ENCODE data around the gene RAB17.
"Not testable (repeated sequence)": the region's sequence is repeated elsewhere in the genome, so short reads cannot be mapped to it uniquely, and the experiment has no call there.

RAB17 gene

DNA sequence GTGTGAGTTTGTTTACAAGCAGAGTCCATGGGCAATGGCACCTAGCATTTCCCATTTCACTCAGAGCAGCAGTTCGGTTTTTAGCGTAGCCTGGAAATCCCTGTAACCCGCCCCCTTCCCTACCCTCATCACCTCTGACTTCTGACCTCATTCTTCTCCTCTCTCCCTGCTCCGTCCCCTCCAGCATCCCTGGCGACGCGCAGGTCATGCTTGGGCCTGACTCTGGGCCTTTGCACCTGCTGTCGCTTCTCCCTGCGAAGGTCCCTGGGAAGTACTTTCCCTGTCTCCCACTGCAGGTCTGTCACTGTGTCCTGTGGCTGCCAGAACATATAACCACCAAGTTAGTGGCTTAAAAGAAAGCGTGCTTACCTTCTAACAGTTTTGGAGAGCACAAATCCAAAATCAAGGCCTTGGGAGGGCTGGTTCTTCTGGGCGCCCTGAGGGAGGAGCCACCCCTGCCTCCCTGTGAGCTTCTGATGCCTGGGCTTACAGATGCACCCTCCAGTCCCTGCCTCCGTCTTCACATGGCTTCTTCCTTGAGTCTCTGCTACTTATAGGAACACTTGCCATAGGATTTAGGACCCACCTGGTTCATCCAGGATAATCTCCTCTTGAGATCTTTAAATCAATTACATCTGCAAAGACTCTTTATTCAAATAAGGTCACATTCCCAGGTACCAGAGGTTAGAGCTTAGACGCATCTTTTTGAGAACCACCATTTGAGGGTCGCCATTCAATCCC is 8.1 kb upstream of the RAB17 start:
- DNase-seq = no peak

DNA sequence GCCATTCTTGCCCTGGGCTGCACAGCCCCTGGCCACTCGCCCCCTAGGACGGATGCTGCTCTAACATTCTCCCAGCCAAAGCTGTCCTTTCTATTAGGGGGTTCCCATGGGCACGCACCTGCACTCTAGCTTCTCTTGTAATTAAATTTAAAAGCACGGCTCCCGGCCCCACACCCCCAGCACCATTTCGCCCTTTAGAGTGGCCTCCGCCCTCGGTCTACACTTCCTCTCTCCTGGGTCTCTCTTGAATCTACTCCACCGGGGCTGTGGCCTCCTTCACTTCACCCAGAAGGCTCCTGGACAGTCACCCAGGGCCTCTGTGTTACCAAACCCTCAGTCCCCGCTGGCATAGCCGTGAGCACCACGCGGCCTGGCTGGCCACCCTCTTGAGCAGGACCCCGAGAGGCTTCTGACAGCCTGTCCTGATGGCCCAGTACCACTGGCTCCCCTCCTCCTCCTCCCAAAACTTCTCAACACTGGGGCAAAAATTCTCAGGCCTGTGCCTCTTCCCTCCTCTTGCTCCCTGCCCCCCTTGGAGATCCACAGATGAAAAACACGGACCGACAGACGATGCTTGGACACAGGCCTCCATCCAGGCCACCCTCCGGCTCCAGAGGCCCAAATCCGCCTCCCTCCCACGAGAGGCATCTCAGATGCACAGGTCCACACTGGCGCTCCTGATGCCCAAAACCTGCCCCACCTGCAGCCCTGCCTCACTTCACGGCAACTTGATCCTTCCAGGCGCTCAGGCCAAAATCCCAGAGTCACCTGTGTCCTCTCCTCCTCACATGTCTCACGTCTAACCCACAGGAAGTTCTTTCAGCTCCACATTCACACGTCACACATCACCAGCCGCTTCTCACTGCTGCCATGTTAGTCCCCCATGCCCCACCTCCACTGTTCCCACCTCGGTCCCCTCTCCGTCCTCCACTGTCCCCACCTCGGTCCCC is 6.9 kb upstream of the RAB17 start:
- no peak for DNase-seq

- DNase-seq = no peak
These were observed 6.1 kb upstream of the RAB17 start for GRCh38 chr2:237596520-237597195.

GRCh38 chr2:237595829-237596519 is 5.4 kb upstream of the RAB17 start:
- DNase-seq = not testable (repeated sequence)

DNA sequence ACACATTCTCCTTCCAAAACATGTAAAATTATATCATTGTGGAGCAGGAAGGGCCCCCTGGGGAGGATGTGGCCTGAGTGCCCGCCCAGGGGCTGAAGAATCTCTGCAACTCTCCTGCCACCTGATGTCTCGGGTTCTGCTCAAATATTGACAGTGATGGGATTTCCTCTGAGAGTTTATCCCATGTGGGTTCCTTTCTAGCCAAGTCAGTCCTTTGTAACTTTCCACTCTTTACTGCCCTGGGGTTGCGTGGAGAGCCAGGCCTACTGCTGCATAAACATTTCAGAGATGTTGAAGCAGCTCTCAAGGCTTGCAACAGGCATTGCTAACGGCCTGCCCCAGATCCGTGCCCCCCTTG is 4.0 kb upstream of the RAB17 start:
- peak; percentile 46 for DNase-seq

- peak; percentile 37 for DNase-seq
These were observed 3.2 kb upstream of the RAB17 start for GRCh38 chr2:237593596-237594320.

DNA sequence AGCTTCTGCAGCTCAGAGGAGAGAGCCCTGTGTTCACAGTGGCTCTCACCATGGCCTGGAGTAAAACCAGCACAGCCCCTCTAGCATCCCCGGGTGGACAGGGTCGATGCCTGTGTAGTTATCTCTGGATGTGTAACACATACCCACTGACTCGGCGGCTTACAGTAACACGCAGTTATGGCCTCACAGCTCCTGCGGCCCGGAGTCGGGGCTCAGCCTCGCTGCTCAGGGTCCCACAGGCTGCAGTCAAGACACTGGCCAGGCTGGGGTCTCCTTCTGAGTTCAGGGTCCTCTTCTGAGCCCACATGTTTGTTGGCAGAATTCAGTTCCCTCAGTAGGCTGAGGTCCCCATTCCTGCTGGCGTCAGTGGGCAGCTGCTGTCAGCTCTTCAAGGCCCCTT is 2.5 kb upstream of the RAB17 start:
- no peak for DNase-seq

DNA sequence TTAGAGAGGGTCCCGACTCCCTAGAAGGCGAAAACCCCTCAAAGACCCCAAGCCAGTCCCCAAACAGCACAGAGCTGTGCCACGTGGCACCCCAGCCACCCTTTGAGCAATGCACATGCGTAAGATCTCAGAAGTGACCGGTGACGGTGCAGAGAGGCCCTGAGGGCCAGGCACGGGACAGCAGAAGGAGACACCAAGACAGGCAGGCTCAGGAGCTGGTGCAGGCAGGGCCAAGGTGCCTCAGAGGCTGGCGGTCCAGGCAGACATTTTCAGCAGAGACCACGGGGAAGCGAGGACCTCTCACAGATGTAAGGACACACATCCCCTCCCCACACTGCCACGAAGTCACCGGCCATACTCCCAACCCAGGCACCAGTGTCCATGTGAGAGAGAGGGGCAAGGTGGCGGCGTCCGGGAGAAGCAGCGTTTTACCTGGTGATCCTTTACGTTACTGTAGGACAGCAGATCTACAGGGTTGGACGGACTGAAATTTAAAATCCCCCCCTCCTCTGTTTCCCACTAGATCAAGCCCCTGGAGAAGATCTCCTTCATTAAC is 2.0 kb upstream of the RAB17 start:
- no peak for DNase-seq

DNA sequence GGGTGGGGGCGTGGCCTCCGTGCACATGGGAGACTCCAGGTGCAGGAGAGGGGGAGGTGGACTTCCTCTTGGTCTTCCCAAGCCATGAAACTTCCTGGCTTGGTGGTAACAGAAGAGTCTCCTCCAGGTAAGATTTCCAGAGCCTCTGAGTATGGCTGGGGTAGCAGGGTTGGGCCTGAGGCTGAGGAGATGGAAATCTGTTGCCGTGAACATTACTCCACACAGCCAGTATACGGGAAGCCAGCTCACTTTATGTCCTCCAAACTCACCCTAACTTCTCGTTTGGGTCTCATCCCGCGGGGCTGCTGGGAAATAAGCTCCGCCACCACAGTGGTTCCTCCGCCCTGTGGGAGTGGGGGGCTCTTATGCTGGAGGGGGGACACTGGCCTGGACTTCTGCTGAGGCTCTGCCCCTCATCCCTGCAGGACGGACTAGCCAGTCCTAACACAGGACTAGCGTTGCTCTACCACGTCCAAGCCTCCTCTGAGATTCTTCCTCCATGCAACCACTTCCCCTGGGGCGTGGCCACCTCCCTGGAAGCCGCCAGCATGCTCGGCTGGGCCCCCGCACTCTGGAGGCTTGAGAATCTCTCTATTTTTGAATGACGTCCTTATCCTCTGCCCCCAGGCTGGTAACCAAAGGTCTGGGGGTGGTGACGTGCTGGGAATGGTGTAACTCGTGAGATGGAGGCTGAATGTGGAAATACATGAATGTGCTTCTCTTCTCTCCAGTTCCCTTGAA is 777 bp upstream of the RAB17 start:
- no peak for DNase-seq

DNA sequence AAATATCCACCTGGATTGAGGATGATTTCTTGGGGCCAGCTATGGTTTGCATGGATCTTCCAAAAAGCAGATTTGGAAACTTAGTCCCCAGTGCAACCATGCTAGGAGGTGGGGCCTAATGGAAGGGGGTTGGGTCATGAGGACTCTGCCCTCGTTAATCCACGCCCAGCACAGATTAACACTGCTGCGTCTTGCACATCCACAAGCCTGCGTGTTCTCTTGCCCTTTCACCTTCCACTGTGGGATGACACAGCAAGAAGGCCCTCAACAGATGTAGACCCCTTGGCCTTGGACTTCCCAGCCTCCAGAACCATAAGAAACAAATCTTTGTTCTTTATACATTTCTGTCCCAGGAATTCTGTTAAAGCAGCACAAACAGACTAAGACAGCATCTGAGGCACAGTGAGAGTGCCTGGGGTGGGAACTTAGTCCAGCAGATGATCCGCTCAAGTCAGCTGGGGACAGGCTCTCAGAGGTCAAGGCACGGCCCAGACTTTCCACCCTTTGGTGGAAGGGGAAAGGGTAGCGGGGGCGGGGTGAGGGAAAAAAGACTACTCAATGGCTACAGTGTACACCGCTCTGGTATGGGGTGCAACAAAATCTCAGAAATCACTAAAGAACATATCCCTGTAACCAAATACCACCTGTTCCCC is 2.4 kb downstream of the RAB17 start:
- no peak for DNase-seq

DNA sequence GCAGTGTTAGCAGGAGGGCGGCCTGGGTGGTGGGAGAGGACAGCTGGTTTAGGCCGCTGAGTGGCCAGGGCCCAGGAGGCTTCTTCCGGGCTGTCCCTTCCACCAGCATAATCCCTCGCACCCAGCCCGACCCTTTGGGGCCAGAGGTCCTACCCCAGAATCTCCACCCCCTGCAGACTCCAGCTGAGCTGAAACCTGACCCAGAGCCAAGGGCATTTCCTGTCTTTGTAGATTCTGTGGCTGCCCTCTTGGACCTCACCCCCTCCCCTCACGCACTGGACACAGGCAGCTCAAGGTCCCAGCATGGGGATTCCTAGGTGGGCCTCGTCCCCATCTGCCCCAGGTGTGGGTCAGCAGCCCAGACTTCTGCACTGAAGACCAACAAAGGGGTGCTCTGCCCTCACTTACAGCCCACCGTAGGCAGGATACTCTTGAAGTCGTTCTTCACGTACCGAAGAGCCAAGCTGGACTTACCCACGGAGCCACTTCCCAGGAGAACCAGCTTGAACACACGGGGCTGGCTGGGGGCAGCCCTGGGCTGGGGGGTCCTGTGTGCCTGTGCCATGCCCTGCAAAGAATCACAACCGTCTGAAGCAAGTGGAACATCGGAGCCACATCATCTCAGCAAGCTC is 4.8 kb downstream of the RAB17 start:
- DNase-seq = no peak

DNA sequence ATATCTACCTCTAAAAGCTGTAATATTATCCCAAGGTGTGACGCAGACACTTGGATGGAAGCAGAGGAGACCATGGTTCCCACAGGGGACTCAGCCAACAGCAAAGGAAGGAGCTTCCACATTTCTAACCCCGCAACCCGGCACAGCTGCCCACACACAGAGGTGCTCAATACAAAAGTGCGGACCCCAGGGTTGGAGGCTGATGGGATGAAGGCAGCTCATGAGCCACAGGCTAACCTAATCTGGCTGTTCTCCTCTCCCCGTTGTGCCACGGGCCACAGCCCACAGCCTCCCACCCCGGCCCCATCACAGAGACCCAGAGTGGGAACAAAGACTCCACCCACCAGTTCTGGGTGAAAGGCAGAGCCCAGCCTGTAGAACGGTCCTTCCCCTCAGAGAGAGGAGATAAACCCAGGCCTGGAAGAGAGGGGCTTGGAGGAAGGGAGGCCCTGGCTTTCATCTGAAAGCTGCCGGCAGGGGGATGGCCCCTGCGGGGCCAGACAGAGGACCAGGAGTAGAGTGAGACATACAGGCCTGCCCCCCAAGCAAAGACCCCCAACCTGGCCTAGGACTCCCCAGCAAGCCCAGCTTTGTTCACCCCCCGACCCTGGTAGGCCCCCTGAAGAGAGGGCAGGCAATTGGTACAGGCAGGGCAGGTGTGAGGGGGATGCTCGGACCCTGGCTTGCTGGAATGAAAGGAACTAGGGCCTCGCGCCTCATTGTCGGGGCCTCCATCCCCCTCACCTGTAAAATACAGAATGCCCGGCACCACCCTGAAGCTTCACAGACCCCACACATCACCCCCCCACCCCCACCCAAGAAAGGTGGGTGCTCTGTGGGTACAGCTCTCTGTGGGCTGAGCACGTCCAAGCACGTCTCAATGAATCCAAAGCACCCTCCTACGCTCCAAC is 6.9 kb downstream of the RAB17 start:
- no peak for DNase-seq

DNA sequence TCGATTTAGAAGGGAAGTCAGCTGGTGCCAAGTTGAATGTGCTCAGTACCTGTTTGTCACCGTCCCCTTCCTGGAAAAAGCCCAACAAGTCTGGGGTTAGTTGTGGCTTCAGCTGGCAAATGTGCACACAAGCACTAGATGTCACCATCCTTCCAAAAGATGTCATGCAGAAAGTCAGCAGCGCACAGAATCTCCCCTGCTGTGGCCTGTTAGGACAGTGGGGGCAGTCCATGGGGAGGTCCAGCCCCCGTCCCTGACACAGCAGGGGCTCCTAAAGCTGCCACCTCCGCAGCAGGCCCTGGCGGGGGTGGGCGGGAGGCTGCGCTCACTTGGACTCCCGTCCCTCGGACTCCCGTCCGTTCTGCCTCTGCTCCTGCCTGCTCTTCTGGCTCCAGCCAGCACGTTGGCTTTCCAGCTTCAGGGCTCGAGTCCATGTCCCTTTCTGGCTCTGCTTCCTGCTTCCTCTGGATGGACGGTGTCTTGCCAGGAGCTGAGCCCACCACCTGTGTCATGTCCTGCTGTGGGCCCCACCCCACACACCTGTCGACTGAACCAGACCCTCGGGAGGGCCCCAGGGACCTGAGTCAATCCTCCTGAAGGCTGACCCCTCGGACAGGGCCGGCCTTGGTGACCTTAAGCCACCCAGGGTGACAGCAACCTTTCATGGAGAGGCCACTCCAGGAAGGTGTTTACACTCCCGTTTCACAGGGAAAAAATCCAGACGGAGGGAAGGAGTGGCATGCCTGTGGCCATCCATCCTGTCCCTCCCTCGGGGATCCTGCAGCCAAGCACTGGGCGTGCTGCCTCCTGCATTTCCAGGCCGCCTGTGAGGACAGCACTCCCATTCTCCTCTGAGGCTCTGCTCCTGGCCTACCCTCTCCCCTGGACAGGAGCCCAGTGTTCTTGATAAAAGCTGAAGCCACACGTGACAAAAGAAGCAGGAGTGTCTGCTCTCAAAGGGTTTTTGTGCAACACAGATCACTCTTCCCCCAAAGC is 8.5 kb downstream of the RAB17 start:
- peak; percentile 79 for DNase-seq

- no peak for DNase-seq
These were observed 9.2 kb downstream of the RAB17 start for GRCh38 chr2:237581326-237581725.

- no peak for DNase-seq
These were observed 12.3 kb downstream of the RAB17 start for GRCh38 chr2:237577956-237578870.

GRCh38 chr2:237577458-237577857 is 13.1 kb downstream of the RAB17 start:
- DNase-seq = no peak

DNA sequence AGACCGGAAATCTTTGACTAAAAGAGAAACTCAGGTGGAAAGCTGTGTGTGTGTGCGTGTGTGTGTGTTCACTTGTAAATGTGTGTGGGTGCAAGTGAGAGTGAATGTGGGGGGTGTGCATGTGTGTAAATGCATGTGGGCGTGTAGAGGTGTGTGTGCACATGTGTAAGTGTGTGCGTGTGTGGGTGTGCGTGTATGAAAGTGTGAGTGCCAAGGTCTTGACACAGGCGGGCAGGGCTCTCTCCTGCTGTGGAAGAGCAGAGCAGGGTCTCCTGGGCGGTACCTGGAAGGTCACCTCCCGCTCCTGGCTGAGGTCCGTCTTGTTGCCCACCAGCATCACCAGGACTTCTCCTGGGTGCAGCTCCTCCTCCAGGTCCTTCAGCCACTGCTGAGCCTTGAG is 13.6 kb downstream of the RAB17 start:
- DNase-seq = no peak

Measured in eye (tissue), 1 donor.